HG03175 (cell line): Measurements from ENCODE around the gene SLC25A25.
"Not testable (repeated sequence)": the region's sequence is repeated elsewhere in the genome, so short reads cannot be mapped to it uniquely, and the experiment has no call there.

Source experiments
- ATAC-seq: cut with Tn5 transposase; IDR thresholded peaks from one replicate; pipeline ENCODE4 v1.9.1; 2021; ENCODE audit warnings: mild to moderate bottlenecking, moderate library complexity; ENCODE audit not compliant: unreplicated experiment

SLC25A25 gene

GRCh38 chr9:128051932-128052709 is 15.9 kb upstream of the SLC25A25 start:
- ATAC-seq: no peak

GRCh38 chr9:128053560-128053959 is 14.5 kb upstream of the SLC25A25 start:
- no peak for ATAC-seq

DNA sequence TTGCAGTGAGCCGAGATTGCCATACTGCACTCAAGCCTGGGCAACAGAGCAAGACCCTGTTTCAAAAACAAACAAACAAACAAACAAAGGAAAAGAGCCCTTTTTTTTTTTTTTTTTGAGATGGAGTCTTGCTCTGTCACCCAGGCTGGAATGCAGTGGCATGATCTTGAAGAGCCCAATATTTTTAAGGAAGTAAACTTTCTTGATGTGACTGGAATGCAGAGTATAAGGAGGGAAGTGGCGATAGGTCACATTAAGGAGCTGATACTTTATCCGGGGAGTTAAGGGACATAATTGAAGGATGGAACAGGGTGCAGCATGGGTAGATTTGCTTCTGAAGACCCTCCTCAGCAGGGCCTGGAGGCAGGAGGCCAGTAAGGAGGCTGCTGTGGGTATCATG is 13.9 kb upstream of the SLC25A25 start:
- no peak for ATAC-seq

DNA sequence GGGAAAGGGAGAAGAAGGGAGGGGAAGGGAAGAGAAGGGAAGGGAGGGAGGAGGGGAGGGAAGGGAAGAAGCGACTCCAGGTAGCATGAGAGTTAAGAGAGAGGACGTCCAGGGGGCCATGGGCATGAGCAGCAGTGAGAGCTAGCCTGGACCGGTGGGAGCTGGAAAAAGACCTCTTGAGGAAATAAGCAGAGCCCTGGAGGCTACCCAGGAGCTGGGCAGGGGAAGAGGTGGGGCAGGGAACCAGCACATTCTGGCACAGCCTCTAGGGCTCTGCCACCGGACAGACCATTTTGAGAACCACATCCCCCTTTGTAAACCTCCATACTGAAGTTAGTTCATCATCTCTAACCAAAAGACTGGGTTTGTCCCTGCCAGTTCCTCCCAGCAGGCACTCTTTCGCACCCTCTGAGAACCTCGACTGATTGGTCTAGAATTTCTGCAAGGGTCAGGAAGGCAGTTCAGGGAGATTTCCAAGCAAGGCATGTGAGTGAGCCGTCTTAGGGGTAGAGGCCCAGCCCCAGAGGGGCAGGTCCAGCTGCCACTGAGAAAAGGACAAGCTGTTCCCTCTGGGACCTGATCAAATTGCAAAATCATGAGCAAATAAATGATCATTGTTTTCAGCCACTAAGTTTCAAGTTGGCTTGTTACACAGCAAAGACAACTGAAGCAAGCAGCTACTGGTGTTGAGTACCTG is 12.5 kb upstream of the SLC25A25 start:
- no peak for ATAC-seq

DNA sequence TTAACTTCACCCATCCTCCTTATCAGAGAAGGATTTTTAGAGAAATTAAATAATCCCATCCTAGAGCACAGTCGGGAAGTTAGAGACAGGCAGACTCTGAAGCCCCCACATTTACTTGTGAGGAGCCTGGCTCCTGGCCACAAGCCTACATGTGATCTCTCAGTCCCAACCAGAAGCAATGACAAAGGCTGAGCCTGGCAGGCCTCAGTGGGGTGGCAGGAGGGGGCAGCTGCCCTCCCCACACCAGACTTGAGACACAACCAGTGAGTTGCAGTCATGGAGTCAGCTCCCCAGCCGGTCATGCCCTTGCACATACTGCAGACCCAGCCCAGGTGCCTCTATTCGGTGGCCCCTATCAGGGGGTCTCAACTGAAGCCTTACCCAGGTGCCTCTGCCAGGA is 11.9 kb upstream of the SLC25A25 start:
- ATAC-seq: no peak

GRCh38 chr9:128056887-128057723 is 10.9 kb upstream of the SLC25A25 start:
- ATAC-seq: no peak

GRCh38 chr9:128057724-128058409 is 10.2 kb upstream of the SLC25A25 start:
- ATAC-seq: no peak

GRCh38 chr9:128059365-128059983 is 8.6 kb upstream of the SLC25A25 start:
- ATAC-seq: no peak

GRCh38 chr9:128061275-128061960 is 6.6 kb upstream of the SLC25A25 start:
- no peak for ATAC-seq

- no peak for ATAC-seq
Observed at GRCh38 chr9:128062279-128062678, 5.8 kb upstream of the SLC25A25 start.

DNA sequence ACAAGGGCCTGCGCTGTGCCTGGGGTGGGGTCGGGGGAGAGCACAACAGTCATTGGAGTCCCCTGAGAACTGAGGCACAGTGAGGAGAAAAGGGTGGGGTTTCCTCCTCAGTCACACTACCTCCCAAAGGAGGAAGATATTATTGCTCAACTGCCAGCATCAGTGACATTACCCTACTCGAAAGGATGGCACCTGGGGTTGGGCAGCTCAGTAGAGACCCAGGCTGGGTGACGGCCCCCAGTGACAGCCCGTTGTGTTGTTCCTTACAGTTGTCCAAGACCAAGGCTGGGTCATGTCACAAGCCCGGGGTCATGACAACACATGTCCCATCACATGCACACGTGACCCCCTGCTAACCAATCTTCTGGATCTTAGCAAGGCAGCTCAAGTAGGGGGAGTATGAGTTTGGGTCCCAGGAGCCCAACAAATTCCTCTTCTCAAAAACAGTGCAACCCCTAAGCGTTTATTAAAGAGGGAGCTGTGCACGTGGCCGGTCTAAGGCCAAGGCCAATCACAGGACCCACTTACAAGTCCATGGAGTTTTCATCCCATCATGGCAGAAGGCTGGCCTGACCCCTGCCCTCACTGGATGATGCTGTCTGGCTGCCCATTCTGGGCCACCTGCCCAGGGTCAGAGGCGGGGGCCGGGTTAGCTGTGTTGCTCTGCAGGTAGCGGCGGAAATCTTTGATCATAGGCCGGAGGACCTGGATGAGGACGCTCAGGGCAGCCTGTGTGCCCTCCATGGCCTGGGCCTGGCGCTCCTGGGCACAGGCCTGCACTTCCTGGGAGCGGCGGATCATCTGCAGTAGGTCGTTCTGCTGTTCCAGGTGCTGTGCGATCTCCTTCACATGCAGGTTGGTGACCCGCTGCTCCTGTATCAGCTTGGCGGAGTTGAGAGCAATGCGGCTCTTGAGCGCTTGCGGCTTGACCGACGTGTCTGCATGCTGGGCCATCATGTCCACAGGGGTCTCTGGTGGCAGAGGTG is 4.9 kb upstream of the SLC25A25 start:
- ATAC-seq: no peak

DNA sequence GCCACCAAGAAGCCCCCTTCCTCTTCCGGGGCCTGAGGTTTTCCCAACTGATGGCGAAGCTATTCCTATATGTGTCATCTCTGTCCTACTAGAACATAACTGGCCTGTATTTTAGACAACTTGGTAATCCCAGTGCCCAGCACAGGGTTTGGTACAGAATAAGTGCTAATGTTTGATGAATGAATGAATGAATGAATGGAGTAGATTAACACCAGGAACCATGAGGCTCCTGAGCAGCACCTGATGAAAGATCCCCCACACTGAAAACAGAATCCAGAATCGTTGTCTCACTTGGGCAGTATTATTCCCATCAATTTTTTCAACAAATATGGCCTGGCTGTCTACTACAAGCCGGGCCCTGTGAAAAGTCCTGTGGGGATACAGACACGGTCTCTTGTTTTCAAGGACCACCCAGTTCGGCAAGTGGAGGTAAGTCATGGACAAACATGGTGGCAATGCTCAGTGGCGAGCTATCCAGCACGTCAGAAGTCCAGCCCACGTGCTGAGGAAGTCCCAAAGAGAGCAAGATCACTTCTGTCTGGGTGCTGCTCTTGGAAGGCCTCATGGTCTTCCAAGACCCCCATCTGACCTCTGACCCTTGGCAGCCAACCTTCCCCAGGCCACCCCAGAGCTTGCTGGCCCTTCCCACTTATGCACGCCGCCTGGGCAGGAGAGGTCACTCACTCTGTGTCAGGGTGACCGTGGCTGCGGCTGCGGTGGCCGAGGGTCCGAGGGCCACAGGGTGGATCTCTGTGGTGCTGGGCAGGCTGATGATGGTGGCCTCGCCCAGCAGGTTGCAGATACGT is 1.9 kb upstream of the SLC25A25 start:
- no peak for ATAC-seq

GRCh38 chr9:128066713-128067644 is 1.1 kb upstream of the SLC25A25 start, which contains the start of gene NAIF1:
NAIF1 (minus strand) TSS chr9:128067320; CDS start chr9:128067101, 219 bp downstream.
- ATAC-seq: peak; percentile 65

GRCh38 chr9:128068386-128069205 is 564 bp downstream of the SLC25A25 start:
- peak; percentile 3 for ATAC-seq

DNA sequence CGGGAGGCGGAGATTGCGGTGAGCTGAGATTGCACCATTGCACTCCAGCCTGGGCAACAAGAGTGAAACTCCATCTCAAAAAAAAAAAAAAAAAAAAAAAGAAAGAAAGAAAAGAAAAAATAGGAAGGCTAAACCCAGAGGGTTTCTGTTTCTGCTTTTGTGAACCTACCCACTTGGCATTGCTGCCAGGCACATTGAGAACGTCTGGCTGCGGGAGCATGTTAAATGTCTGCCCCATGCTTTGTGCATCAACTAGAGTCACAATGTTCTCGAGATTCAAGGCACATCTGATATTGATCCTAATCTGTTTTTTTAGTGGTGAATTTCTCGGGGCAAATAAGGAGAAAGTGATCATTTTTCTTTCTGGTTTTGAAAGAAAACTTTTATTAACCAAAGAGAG is 2.8 kb downstream of the SLC25A25 start:
- no peak for ATAC-seq

DNA sequence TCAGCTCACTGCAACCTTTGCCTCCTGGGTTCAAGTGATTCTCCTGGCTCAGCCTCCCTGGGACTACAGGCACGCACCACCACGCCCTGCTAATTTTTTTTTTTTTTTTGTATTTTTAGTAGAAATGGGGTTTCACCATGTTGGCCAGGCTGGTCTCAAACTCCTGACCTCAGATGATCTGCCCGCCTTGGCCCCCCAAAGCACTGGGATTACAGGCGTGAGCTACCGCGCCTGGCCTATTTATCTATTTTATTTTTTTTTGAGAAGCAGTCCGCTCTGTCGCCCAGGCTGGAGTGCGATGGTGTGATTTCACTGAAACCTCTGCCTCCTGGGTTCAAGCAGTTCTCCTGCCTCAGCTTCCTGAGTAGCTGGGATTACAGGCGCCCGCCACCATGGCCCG is 3.4 kb downstream of the SLC25A25 start:
- ATAC-seq: not testable (repeated sequence)
